Kidney epithelial cell (primary cell): ENCODE data around the gene MRPL12. TPM values are rescaled to one million over a fixed set of nuclear protein-coding genes. Genes with fewer than 3 reads are reported as not detected.
A peak's percentile ranks its signal among the peaks of the same experiment; 100 is the strongest.

Source experiments
- DNase-seq: peaks from one replicate; pipeline ENCODE4 v3.0.0-alpha.2; 2010; ENCODE audit warnings: low read depth
- H3K27me3 ChIP-seq: 2 replicates; pipeline ENCODE4 v1.6.0; 2011; ENCODE audit warnings: low read length; ENCODE audit not compliant: control insufficient read depth, insufficient read depth
- H3K36me3 ChIP-seq: 2 replicates; pipeline ENCODE4 v1.5.1; 2011; ENCODE audit warnings: low read length; ENCODE audit not compliant: control insufficient read depth, insufficient read depth
- H3K4me3 ChIP-seq: 2 replicates; pipeline ENCODE4 v1.5.1; 2011; ENCODE audit warnings: low read depth, mild to moderate bottlenecking, control low read depth, low read length
- total RNA-seq: library from RNA; depleted of rRNA; stranded (reverse); fragments of >200 nt; gene quantifications from 2 replicates; pipeline ENCODE4 v1.2.3, GENCODE V29; 2015
- TF ChIP-seq, protein P1 (sequence below): IDR thresholded peaks from 2 replicates; pipeline ENCODE4 v1.5.1; 2011; ENCODE audit warnings: mild to moderate bottlenecking, moderate library complexity, low read length, control low read depth, inconsistent platforms; ENCODE audit not compliant: insufficient read depth, poor library complexity, severe bottlenecking

Gene MRPL12
- total RNA-seq, 1 donor from 2014 or later = 70.5 TPM

DNA sequence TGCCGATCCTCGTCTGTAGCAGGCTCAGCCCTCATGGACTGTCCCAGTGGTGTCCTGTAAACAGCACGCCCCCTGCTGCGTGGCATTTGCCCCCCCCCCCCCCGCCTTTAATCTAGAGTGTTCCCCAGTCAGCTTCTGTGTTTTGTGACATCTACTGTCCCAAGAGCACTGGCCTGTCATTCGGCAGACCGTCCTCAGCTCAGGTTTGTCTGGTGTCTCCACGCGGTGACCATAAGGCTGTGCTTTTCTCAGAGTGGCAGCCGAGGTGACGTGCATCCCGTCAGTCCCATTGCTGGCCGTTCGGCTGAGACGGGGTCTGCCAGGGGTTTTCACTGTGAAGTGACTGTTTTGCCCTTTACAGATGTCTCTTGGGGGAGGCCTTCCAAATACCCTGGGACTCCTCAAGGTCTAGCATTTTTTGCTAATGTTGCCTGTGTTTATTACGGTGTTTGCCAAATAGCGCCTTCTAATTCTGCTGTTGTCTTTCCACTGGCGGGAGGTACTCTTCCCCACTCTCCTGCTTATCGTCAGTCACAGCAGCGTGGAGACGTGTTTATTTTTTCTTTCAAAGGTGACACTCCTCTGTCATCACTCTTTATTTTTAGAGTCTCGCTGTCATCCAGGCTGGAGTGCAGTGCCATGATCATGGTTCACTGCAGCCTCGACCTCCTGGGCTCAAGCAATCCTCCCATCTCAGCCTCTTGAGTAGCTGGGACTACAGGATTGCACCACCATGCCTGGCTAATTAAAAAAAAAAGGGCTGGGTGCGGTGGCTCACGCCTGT is 5.7 kb upstream of the MRPL12 start:
- no peaks in the 10 kb centered on the region for H3K27me3 ChIP-seq
- peaks cover 11% of the 10 kb centered on the region for H3K36me3 ChIP-seq
- TF ChIP-seq, protein P1, sequence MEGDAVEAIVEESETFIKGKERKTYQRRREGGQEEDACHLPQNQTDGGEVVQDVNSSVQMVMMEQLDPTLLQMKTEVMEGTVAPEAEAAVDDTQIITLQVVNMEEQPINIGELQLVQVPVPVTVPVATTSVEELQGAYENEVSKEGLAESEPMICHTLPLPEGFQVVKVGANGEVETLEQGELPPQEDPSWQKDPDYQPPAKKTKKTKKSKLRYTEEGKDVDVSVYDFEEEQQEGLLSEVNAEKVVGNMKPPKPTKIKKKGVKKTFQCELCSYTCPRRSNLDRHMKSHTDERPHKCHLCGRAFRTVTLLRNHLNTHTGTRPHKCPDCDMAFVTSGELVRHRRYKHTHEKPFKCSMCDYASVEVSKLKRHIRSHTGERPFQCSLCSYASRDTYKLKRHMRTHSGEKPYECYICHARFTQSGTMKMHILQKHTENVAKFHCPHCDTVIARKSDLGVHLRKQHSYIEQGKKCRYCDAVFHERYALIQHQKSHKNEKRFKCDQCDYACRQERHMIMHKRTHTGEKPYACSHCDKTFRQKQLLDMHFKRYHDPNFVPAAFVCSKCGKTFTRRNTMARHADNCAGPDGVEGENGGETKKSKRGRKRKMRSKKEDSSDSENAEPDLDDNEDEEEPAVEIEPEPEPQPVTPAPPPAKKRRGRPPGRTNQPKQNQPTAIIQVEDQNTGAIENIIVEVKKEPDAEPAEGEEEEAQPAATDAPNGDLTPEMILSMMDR = no peak
- DNase-seq = no peak
- no peak overlapping the region for H3K4me3 ChIP-seq

- TF ChIP-seq, protein P1 = no peak
- Histone ChIP-seq H3K27me3 (no peaks in the 10 kb centered on the region), H3K36me3 (peaks cover 7% of the 10 kb centered on the region), H3K4me3 (no peak overlapping the region)
- DNase-seq = no peak
Measured at GRCh38 chr17:81700353-81701287, 2.5 kb upstream of the MRPL12 start.

GRCh38 chr17:81701288-81702071 is 1.7 kb upstream of the MRPL12 start:
- DNase-seq = no peak
- Histone ChIP-seq H3K36me3 (peaks cover 6% of the 10 kb centered on the region), H3K27me3 (no peaks in the 10 kb centered on the region), H3K4me3 (peak overlapping the region; percentile 91)
- TF ChIP-seq, protein P1 = no peak

DNA sequence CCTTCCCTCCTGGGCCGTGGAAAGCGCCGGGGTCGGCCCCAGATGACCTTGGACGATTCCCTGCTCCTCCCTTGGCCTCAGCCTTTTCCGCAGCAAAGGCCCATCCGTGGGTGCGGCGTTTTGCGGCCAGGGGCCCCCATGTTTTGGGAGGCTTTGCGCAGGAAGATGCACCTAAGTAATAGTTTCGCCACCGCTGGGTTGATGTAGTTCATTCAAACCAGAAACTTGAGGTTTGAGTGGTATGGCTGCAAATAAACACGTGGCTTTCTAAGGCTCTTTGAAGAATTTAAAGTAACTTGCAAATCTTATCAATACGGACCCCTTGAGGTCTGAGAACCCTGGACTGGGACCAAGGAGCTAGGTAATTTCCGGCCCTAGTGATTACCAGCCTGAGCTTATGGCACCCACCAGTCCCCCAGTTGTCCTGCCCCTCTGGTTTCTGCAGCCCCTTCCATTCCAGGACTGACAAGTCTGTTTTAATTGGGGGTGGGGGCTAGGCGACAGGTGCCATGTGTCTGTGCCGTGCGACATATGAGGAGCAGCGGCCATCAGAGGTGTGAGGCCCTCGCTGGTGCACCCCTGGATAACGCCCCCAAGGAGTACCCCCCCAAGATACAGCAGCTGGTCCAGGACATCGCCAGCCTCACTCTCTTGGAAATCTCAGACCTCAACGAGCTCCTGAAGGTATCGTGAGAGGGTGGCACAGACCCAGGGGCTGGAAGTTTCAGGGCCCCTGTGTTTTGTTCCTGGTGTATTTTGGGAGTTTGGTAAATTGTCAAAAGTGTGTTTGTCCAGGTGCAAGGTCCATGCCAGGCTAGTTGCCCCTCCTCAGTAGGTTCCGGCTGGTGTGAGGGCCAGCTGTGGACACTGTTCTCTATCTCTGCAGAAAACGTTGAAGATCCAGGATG is 834 bp downstream of the MRPL12 start:
- H3K4me3 ChIP-seq = peak overlapping the region; percentile 91
- TF ChIP-seq, protein P1 = no peak
- H3K27me3 ChIP-seq = no peaks in the 10 kb centered on the region
- H3K36me3 ChIP-seq = peaks cover 6% of the 10 kb centered on the region
- DNase-seq = no peak

DNA sequence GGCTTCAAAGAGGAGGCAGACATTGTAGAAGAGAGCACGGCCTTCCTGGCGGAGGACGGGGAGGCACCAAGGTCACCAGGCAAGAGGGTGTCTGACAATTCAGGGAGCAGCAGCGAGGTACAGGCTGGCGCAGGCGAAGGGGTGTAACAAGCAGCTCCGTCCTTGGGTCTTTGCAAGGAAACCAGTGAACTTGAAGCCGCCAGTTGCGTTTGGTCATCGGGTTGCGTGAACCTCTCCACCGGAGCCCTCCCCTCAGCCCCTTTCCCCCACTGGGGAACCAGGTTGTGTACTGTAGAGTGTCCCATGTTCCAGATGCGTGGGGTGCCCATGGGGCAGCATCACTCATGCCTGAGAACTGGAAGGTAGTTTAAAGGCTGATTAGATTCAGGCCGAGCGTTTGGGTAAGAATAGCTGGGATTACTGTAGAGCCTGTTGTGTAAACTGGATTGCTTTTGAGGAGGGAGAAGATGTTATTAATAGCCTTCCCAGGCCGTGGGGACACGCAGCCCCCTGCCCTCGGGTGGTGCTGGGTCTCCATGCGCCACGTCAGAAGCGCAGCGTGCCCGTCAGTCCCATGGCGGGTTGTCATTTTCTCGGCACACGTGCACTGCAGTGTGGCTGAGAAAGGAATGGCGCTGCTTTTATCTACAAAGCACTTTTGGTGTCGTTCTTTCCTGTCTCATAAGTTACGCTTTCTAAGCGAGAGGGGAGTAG is 2.5 kb downstream of the MRPL12 start:
- no peak for DNase-seq
- no peaks in the 10 kb centered on the region for H3K27me3 ChIP-seq
- peaks cover 5% of the 10 kb centered on the region for H3K36me3 ChIP-seq

More for the DNA sequence above, 2.5 kb downstream of the MRPL12 start:
- H3K4me3 ChIP-seq = no peak overlapping the region
- TF ChIP-seq, protein P1 = no peak
